Fibroblast of lung (primary cell): ENCODE measurements around the gene TAGAP.

Experiments
- CTCF ChIP-seq, 2 donors: IDR thresholded peaks in 1 of 2; conservative IDR thresholded peaks in 1 of 2; 1 replicate in 1 of 2; 2 replicates in 1 of 2; pipeline ENCODE4 v1.5.1; 2011 to 2012; ENCODE audit warnings: low read length in 2 of 2, control low read depth in 1 of 2, inconsistent platforms in 1 of 2, low read depth in 1 of 2, mild to moderate bottlenecking in 1 of 2
- EZH2 ChIP-seq: IDR thresholded peaks from 2 replicates; pipeline ENCODE4 v1.5.1; 2012; ENCODE audit warnings: low read length, control low read depth, mild to moderate bottlenecking; ENCODE audit errors: missing control alignments

- TF ChIP-seq CTCF (conservative IDR thresholded peaks at IDR 0.05 in 1 of 2, IDR thresholded peaks at IDR 0.05 in 1 of 2; ENCODE audit: low read depth in 1 of 2, low read length in 2 of 2) (no peak), EZH2 (no peak)
Observed at GRCh38 chr6:159090530-159091480, 46.0 kb upstream of the TAGAP start.
